Natural killer cell (primary cell): ENCODE measurements around the gene MBLAC1. TPM values are rescaled to one million over a fixed set of nuclear protein-coding genes. Genes with fewer than 3 reads are reported as not detected.
A peak's percentile ranks its signal among the peaks of the same experiment; 100 is the strongest.

ENCODE experiments used
- ATAC-seq, 3 donors: fragments of 150-1000 bp in 2 of 3; fragments of 200-7000 bp in 1 of 3; cut with Tn5 transposase; 1 replicate in 1 of 3; 2 replicates in 2 of 3; pipeline ENCODE4 v1.10.0; 2021; ENCODE audit warnings: mild to moderate bottlenecking in 2 of 3, moderate library complexity in 2 of 3
- DNase-seq, 2 donors: peaks; one replicate each; pipeline versions ENCODE4 v3.0.0 to v3.0.0-alpha.2; 2013 to 2021; ENCODE audit warnings: mixed read lengths in 1 of 2
- H3K27ac ChIP-seq: one replicate; pipeline ENCODE4 v1.5.1; 2013; ENCODE audit warnings: mild to moderate bottlenecking, low read length
- H3K27me3 ChIP-seq: one replicate; pipeline ENCODE4 v1.6.1; 2013; ENCODE audit warnings: low read length; ENCODE audit not compliant: control insufficient read depth, insufficient read depth
- H3K36me3 ChIP-seq: one replicate; pipeline ENCODE4 v1.6.1; 2013; ENCODE audit warnings: low read length; ENCODE audit not compliant: control insufficient read depth, insufficient read depth
- H3K4me1 ChIP-seq: one replicate; pipeline ENCODE4 v1.6.1; 2013; ENCODE audit warnings: low read length; ENCODE audit not compliant: control insufficient read depth, insufficient read depth
- H3K4me3 ChIP-seq: one replicate; pipeline ENCODE4 v1.5.1; 2013; ENCODE audit warnings: low read length
- H3K9me3 ChIP-seq: one replicate; pipeline ENCODE4 v1.6.1; 2013; ENCODE audit warnings: low read length; ENCODE audit not compliant: control insufficient read depth, insufficient read depth
- H3K27ac Mint-ChIP-seq, 2 donors: one replicate each; pipeline ENCODE4 v1.8.0; 2022; ENCODE audit warnings: mild to moderate bottlenecking in 2 of 2, mixed read lengths in 2 of 2, moderate library complexity in 1 of 2
- H3K27me3 Mint-ChIP-seq, 2 donors: one replicate each; pipeline ENCODE4 v1.8.0; 2022; ENCODE audit warnings: low read depth in 2 of 2, mixed read lengths in 2 of 2
- H3K36me3 Mint-ChIP-seq: one replicate; pipeline ENCODE4 v1.8.0; 2022; ENCODE audit warnings: mixed read lengths
- H3K4me1 Mint-ChIP-seq, 2 donors: one replicate each; pipeline ENCODE4 v1.8.0; 2022; ENCODE audit warnings: mixed read lengths in 2 of 2
- H3K4me3 Mint-ChIP-seq: one replicate; pipeline ENCODE4 v1.8.0; 2022; ENCODE audit warnings: mild to moderate bottlenecking, moderate library complexity, mixed read lengths
- H3K9me3 Mint-ChIP-seq, 2 donors: one replicate each; pipeline ENCODE4 v1.8.0; 2022; ENCODE audit warnings: mixed read lengths in 2 of 2
- CTCF ChIP-seq: fragments of 200-600 bp; IDR thresholded peaks from one replicate; pipeline ENCODE4 v1.8.0; 2022; ENCODE audit warnings: antibody characterized with exemption
- WGBS: methylation state at CpG from one replicate; pipeline ENCODE4 v1.1.7; 2013; ENCODE audit warnings: missing lambda C conversion rate; ENCODE audit not compliant: insufficient coverage; 5-methylcytosine and 5-hydroxymethylcytosine counted together
- intact Hi-C: fragments of 100-400 bp; cut with micrococcal nuclease; formaldehyde crosslinking; loops from one replicate; pipeline ENCODE4 v1.14.2; 2022
- total RNA-seq, 4 donors: library from RNA; stranded (reverse); fragments of 120-200 nt in 1 of 4; gene quantifications; one replicate each; pipeline versions ENCODE4 v1.2.3 to v1.2.4, GENCODE V29; 2013 to 2022

Gene MBLAC1
- total RNA-seq, 3 donors from 2014 or later (not counting 1 experiment from before 2014, with no cell fraction given): 2.8 to 4.3 (median 4.1) TPM

- 66% methylated on average over 6 of the region's 6 CpGs for WGBS
- Mint-ChIP-seq H3K9me3 (no peaks in the 10 kb centered on the region), H3K4me1 (peaks cover 13 to 18% of the 10 kb centered on the region in 2 donors), H3K27me3 (peaks cover 24 to 28% of the 10 kb centered on the region in 2 donors), H3K4me3 (peak overlapping the region; percentile 6), H3K27ac (no peak overlapping the region), H3K36me3 (no peaks in the 10 kb centered on the region)
- no peaks in the 10 kb centered on the region for H3K36me3 ChIP-seq
- peak in 1 of 2 donors; percentile 56 for DNase-seq
- peaks cover 18% of the 10 kb centered on the region for H3K27me3 ChIP-seq
- no peaks in the 10 kb centered on the region for H3K9me3 ChIP-seq
- peaks cover 27% of the 10 kb centered on the region for H3K4me1 ChIP-seq
- intact Hi-C loops: no loop called here
- no peak overlapping the region for H3K27ac ChIP-seq
- H3K4me3 ChIP-seq: no peak overlapping the region
- no peak for ATAC-seq
- no peak for TF ChIP-seq CTCF
Measured at GRCh38 chr7:100163006-100163531, 36.3 kb downstream of the MBLAC1 start.

GRCh38 chr7:100163871-100164270, 37.1 kb downstream of the MBLAC1 start:
- intact Hi-C loops: no loop called here

GRCh38 chr7:100166317-100166940, 39.7 kb downstream of the MBLAC1 start:
- intact Hi-C loops: no loop called here
- DNase-seq: peak in 1 of 2 donors; percentile 64
- Histone ChIP-seq H3K27me3 (peaks cover 33% of the 10 kb centered on the region), H3K4me1 (peaks cover 38% of the 10 kb centered on the region), H3K4me3 (no peak overlapping the region), H3K36me3 (no peaks in the 10 kb centered on the region), H3K27ac (no peak overlapping the region), H3K9me3 (no peaks in the 10 kb centered on the region)
- ATAC-seq: no peak
- H3K4me3 Mint-ChIP-seq: peak overlapping the region; percentile 62
- TF ChIP-seq CTCF: no peak
- H3K9me3 Mint-ChIP-seq: no peaks in the 10 kb centered on the region
- 69% methylated on average over 15 of the region's 16 CpGs for WGBS
- H3K27me3 Mint-ChIP-seq: peaks cover 47 to 51% of the 10 kb centered on the region in 2 donors
- H3K27ac Mint-ChIP-seq: no peak overlapping the region
- H3K4me1 Mint-ChIP-seq: peaks cover 28 to 38% of the 10 kb centered on the region in 2 donors
- no peaks in the 10 kb centered on the region for H3K36me3 Mint-ChIP-seq

More at GRCh38 chr7:100163871-100164270, 37.1 kb downstream of the MBLAC1 start:
- no peak overlapping the region for H3K4me3 Mint-ChIP-seq
- peaks cover 32 to 36% of the 10 kb centered on the region in 2 donors for H3K27me3 Mint-ChIP-seq
- no peak overlapping the region for H3K27ac Mint-ChIP-seq
- Histone ChIP-seq H3K9me3 (no peaks in the 10 kb centered on the region), H3K36me3 (no peaks in the 10 kb centered on the region), H3K27ac (no peak overlapping the region), H3K27me3 (peaks cover 23% of the 10 kb centered on the region), H3K4me1 (peaks cover 32% of the 10 kb centered on the region), H3K4me3 (no peak overlapping the region)
- no peaks in the 10 kb centered on the region for H3K9me3 Mint-ChIP-seq
- H3K4me1 Mint-ChIP-seq: peaks cover 21 to 26% of the 10 kb centered on the region in 2 donors
- no peak for ATAC-seq
- peak in 1 of 2 donors; percentile 5 for DNase-seq
- no peak for TF ChIP-seq CTCF
- WGBS: 88% methylated on average over 5 of the region's 5 CpGs
- H3K36me3 Mint-ChIP-seq: no peaks in the 10 kb centered on the region
